ENCODE data around the gene ATP6V1B1.

DNA sequence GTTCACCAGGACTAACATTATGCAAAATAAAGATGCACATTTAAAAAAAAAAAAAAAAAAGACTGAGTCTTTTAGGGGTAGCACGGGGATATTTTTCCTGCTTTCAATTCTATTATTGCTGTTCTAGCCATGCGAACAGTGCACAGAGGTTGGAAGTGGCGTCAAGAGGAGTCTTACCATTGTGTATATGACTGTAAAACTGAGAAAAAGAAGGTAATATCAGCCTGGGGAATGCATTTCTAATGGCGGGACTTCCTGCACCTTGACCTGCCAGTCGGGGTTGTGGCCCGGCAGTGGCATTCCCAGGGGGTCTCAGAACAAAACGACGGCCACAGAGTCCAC is 48.5 kb upstream of the ATP6V1B1 start:
- TF ChIP-seq, protein P1, sequence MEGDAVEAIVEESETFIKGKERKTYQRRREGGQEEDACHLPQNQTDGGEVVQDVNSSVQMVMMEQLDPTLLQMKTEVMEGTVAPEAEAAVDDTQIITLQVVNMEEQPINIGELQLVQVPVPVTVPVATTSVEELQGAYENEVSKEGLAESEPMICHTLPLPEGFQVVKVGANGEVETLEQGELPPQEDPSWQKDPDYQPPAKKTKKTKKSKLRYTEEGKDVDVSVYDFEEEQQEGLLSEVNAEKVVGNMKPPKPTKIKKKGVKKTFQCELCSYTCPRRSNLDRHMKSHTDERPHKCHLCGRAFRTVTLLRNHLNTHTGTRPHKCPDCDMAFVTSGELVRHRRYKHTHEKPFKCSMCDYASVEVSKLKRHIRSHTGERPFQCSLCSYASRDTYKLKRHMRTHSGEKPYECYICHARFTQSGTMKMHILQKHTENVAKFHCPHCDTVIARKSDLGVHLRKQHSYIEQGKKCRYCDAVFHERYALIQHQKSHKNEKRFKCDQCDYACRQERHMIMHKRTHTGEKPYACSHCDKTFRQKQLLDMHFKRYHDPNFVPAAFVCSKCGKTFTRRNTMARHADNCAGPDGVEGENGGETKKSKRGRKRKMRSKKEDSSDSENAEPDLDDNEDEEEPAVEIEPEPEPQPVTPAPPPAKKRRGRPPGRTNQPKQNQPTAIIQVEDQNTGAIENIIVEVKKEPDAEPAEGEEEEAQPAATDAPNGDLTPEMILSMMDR (conservative IDR thresholded peaks at IDR 0.05; ENCODE audit: low read depth in 2 of 2): no peak
- TF ChIP-seq, protein P2, sequence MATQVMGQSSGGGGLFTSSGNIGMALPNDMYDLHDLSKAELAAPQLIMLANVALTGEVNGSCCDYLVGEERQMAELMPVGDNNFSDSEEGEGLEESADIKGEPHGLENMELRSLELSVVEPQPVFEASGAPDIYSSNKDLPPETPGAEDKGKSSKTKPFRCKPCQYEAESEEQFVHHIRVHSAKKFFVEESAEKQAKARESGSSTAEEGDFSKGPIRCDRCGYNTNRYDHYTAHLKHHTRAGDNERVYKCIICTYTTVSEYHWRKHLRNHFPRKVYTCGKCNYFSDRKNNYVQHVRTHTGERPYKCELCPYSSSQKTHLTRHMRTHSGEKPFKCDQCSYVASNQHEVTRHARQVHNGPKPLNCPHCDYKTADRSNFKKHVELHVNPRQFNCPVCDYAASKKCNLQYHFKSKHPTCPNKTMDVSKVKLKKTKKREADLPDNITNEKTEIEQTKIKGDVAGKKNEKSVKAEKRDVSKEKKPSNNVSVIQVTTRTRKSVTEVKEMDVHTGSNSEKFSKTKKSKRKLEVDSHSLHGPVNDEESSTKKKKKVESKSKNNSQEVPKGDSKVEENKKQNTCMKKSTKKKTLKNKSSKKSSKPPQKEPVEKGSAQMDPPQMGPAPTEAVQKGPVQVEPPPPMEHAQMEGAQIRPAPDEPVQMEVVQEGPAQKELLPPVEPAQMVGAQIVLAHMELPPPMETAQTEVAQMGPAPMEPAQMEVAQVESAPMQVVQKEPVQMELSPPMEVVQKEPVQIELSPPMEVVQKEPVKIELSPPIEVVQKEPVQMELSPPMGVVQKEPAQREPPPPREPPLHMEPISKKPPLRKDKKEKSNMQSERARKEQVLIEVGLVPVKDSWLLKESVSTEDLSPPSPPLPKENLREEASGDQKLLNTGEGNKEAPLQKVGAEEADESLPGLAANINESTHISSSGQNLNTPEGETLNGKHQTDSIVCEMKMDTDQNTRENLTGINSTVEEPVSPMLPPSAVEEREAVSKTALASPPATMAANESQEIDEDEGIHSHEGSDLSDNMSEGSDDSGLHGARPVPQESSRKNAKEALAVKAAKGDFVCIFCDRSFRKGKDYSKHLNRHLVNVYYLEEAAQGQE (IDR thresholded peaks at IDR 0.05; ENCODE audit: unreplicated experiment): no peak
- TF ChIP-seq EZH2phosphoT487 (IDR thresholded peaks at IDR 0.05; ENCODE audit: unreplicated experiment): no peak
- TF ChIP-seq JUNB (IDR thresholded peaks at IDR 0.05; ENCODE audit: unreplicated experiment): no peak
- no peak for TF ChIP-seq POLR2AphosphoS5 (IDR thresholded peaks at IDR 0.05; ENCODE audit: low read depth)
- TF ChIP-seq EZH2 (IDR thresholded peaks at IDR 0.05; ENCODE audit: low read depth, unreplicated experiment): peak; percentile 61
- TF ChIP-seq ZNF331 (CRISPR knock-in tag; IDR thresholded peaks at IDR 0.05; ENCODE audit: low read depth): no peak
- no peak for TF ChIP-seq CREB1 (CRISPR knock-in tag; IDR thresholded peaks at IDR 0.05; ENCODE audit: low read depth)
- TF ChIP-seq NANOG (IDR thresholded peaks at IDR 0.05; ENCODE audit: borderline replicate concordance): no peak
